HG03378 (cell line): ENCODE data around the gene CACNA1D.

Experiments
- ATAC-seq: cut with Tn5 transposase; IDR thresholded peaks from one replicate; pipeline ENCODE4 v1.9.1; 2021; ENCODE audit warnings: mild to moderate bottlenecking, moderate library complexity; ENCODE audit not compliant: unreplicated experiment

Gene CACNA1D

DNA sequence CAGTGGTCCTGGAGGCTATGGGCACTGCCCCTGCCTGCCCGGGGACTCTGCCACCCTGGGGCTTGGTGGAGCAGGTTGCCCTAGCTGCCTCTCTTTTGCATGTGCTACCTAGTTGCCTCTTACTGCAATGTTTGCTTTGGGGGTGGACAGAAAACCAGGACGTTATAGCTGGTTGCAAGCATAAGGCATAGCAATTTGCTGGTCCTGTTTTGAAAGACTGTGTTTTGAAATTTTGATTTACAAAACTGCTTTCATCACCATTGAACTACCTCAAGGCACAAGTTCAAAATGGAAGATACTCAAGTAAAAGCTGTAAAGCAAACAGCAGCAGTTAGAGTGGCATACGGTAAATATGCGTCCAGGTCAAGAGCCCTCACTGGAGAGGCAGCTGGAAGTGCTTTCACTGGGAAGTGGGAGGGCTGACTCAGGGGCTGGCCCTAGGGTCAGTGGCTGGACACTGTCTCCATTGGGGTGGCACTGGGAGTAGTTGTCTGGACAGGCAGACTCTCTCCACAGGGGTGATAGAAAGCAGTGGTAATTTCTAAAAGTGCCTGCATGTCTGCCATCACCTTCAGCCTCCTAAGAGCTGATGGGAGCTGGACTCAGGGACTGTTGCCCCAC is 213.7 kb downstream of the CACNA1D start:
- no peak for ATAC-seq

DNA sequence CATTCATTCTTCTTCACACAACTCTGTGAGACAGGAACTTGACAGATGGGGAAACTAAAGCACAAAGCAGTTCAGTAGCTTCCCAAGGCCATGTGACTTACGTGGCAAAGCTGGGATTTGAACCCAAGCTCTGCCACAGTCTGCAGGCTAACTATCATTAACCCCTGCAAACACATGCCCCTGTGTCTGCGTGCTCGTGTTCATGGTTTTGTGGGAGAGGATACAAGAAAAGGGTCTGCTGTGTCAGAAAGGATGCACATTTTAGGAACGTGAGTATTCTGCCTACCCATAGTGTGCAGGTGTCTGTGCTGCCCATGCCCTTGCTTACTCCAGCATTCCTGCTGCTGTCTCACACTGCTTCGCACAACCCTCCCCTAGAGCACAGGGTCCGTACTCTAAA is 214.8 kb downstream of the CACNA1D start:
- ATAC-seq, result no peak

DNA sequence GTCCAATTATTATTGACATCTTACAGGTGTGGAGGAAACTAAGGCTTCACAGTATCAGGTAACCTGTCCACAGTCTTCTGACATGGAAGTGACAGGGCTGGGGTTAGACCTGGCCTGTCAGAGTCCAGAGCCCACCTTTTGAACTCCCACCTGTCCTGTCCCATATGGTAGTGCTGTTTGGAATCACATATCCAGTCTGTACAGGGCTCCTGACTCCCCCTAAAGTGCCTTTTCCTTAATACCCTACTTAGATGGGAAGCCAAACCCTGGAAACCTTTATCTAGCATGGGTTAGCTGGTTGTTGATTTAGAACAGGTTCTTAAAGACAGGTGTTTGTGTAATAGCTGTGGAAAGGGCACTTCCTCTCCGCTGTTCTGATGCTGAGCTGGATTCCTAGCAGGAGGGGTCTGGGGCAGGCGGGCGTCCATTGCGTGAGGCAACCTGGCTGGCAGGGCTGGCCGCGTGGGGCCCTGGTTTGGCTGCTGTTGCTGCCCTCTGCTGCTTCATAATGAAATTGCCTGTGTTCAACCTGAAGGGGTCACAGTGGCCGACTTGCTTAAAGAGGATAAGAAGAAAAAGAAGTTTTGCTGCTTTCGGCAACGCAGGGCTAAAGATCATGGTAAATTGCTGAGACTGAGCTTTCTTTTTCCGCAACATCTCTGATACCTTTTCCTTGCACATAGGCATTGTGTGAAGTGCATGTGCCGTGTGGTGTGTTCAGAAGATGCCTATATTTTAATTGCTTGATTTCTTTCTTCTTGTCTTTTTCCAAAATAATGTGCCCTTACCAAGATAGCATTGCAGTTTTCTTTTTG is 215.7 kb downstream of the CACNA1D start:
- peak; percentile 69 for ATAC-seq

GRCh38 chr3:53711387-53711786 is 217.0 kb downstream of the CACNA1D start:
- no peak for ATAC-seq

DNA sequence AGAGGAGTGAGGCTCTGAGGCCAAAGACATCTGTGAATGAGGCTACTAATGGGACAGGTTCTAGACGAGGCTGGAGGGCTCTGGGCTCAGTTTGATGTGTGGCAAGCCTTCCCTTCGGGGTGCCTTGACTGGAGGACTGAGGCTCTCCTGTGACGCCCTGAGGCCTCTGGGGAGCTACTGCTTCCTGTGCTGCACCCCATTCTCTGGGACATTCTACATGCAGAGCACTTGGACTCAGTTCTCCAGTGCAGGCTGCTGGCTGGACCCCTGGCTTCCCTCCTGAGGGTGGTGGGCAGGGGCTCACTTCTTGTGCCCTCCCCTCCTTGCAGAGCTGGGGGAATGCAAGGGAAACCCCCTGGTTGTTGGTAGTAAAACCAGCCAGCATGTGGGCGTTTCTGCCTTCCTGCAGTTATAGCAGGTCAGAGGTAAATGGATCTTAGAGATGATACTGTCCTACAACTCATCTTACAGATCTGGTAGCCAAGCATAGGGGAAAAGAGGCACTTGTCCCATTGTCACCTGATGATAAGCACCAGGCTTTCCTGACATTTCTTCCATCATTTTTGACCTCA is 218.5 kb downstream of the CACNA1D start:
- ATAC-seq, result no peak

DNA sequence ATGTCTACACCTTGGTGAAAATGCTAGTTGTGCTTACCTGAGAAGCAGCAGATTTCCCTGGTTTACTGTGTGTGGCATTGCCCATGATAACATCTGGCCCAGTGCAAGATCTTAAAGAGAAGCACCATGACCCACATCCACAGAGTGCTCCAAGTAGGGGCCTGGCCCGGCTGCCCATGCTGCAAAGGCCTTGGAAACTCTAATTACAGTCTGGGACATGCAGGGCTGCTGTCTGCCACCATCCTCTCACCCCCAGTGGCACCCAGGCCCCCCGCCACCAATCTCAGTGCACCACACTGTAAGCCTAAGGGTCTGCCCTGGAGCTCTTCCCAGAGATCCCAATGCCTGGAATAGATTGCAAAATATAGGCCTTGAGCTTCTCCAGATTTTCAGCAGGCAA is 219.2 kb downstream of the CACNA1D start:
- ATAC-seq, result no peak

- no peak for ATAC-seq
Observed at GRCh38 chr3:53715815-53716483, 221.5 kb downstream of the CACNA1D start.

DNA sequence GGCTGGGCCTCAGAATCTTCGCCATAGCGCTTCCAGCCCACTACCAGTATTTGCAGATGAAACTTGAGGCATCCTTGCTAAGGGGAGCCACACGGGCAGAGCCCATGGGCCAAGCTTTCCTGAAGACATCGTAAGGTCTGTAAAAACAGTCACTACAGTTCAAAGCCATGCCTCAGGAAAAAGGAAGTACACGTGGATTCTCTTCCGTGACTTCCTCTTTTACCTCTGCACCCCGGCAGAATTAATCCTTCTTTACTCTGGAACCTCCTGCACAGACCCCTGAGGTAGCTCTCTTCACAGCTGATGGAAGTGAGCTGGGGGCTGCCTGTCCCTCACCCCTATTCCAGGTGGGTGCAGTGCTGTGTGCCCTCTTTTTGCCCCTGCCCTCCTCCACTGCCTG is 222.6 kb downstream of the CACNA1D start:
- no peak for ATAC-seq

DNA sequence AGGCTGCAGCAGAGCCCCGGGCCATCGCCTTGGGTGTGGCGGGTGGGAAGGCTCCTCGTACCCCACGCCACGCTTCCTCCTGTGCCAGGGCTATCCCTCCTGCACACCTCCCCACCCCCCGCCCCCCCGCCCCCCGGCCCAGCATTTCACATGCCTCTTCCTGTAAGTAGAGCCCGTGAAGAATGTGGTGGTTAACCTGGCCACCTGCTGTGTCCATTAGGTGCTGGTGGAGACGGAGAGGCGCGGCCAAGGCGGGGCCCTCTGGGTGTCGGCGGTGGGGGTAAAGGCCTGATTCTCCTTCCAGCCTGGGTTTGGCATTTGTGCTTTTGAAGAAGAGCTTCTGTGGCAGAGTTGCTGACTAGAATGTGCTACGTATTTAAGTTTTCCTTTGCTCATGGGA is 224.1 kb downstream of the CACNA1D start:
- ATAC-seq, result no peak

DNA sequence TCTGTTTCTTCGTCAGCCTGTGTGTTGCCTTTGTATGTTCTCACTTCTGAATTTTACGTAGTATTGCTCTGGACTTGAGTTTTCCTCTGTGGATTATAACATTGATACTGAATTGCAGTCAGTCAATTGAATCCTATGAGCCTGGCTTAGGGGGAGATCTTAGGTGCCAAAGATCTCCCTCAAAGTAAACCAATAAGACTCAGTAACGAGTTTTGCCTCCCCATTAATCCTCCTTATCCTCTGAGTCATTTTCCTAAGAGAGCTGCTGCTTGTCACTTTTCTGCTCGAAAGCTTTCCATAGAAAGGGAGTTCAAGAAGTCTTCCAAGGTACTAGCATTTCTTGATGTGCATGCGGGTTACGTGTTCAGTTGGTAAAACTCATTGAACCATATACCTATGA is 225.4 kb downstream of the CACNA1D start:
- no peak for ATAC-seq

DNA sequence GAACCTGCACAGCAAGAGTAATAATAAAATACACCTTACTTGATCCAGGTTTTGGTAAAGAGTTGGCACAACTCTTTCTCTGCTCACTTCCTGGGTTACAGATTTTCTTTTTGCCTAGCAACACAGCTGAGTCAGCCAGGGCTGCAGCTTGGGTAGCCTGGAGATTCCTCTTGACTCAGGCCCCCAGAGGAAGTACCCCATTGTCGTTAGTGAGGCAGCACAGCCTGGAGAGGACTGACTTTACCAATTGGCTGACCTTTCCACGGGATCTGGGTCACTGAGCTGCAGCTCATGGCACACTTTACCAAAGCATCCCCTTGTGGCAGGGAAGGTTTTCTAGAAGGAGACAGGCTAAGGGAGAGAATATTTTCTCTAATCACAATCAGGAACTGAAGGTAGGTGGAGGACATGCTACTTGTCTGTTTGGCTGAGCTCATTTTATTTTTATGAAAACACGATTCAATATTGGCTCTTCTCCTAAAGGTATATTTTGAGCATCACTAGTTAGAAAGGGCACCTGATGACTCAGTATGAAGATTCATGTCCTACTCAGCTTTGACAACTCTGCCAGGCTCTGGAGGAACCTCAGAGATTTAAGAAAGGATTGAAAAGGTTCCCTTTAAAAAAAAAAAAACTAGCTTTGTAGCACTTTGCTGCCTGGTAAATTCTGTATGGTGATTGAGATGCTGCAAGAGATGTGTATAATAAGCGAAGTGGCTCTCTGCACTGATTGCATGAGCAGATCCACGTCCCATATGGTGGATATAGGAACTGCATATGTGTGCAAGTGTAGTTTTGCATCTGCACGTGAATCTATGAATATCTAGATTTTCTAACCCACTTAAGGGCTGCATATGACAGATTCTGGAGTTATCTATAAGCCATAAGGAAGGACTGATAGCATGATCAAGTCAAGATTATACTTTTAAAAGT is 227.0 kb downstream of the CACNA1D start:
- no peak for ATAC-seq

GRCh38 chr3:53724566-53724965 is 230.2 kb downstream of the CACNA1D start:
- no peak for ATAC-seq

GRCh38 chr3:53725387-53725995 is 231.1 kb downstream of the CACNA1D start:
- ATAC-seq, result no peak

GRCh38 chr3:53726643-53727042 is 232.2 kb downstream of the CACNA1D start:
- ATAC-seq, result no peak

GRCh38 chr3:53728606-53729005 is 234.2 kb downstream of the CACNA1D start:
- no peak for ATAC-seq

GRCh38 chr3:53729159-53729558 is 234.7 kb downstream of the CACNA1D start:
- ATAC-seq, result no peak

DNA sequence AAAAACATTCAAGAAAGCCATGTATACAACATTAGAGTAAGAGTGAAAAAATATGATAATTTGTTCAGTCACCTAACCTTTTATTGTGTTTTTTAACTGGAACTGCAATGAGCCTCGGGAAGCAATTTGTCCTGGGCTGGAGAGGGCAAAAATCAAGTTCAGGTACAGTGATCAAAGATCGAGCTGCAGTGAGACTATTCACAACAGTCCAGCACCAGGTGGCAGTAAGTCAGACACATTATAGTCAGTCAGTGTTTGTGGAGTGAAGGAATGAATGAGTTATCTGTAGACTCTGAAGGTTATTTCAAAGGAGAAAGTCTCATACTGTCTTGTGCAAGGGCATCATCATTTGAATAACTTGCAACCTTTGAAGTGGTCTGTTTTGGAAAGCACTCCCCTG is 235.2 kb downstream of the CACNA1D start:
- peak; percentile 47 for ATAC-seq

GRCh38 chr3:53730576-53730975 is 236.2 kb downstream of the CACNA1D start:
- ATAC-seq, result no peak

DNA sequence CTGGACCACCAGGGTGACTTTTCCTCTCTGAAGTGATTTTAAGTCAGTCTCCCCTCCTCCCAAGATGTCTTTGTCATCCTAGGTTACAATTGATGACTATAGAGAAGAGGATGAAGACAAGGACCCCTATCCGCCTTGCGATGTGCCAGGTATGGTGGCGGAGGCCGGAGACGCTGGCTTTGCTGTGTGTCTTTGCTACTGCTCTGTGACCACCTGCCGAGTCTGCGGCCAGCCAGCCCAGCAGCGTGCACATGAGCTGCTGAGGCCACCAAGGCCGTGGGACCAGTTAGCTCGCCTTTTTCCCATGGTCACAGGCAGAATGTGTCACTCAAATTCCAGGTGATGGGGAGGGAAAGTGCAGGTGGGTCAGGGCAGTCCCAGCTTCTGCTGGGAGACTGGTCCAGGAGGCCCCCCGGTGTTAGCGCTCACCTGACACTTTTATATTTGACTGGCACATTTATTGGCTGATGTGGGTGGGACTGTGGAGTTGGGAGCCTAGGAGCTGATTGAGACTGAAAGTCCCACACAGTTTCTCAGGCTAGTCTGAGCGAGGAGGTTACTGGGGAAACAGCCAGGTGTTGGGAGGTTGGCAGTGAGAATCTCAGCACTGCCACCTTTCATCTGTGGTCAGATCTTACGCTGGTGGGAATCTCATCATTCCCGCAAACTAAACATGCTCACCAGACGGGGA is 237.7 kb downstream of the CACNA1D start:
- ATAC-seq, result no peak

GRCh38 chr3:53733446-53733845 is 239.0 kb downstream of the CACNA1D start:
- ATAC-seq, result no peak
